Suprapubic skin (tissue), 4 donors: Measurements from ENCODE around the gene AMOTL2.

Source experiments
- CTCF ChIP-seq, 2 donors: fragments of 200-600 bp in 1 of 2; fragments of 450-650 bp in 1 of 2; sonication (generic) in 1 of 2; IDR thresholded peaks; one replicate each; pipeline ENCODE4 v1.5.1; 2016 to 2019; ENCODE audit warnings: antibody characterized with exemption in 2 of 2, mild to moderate bottlenecking in 1 of 2, moderate library complexity in 1 of 2
- POLR2A ChIP-seq, 2 donors: fragments of 450-650 bp; IDR thresholded peaks; one replicate each; pipeline ENCODE4 v1.6.1; 2017; ENCODE audit warnings: antibody characterized with exemption in 2 of 2, mild to moderate bottlenecking in 2 of 2, moderate library complexity in 2 of 2
- POLR2AphosphoS5 ChIP-seq, 3 donors: sonication (generic); formaldehyde crosslinking; IDR thresholded peaks; one replicate each; pipeline ENCODE4 v1.6.1; 2017; ENCODE audit warnings: antibody characterized with exemption in 3 of 3

- no peak for TF ChIP-seq CTCF (IDR thresholded peaks at IDR 0.05)
- no peak for TF ChIP-seq POLR2AphosphoS5 (IDR thresholded peaks at IDR 0.05)
- TF ChIP-seq POLR2A (IDR thresholded peaks at IDR 0.05), result no peak
Observed at GRCh38 chr3:134419214-134419959, 45.1 kb upstream of the AMOTL2 start.
